ENCODE measurements around the gene PPP1R37.

GRCh38 chr19:45107621-45108150 lies 14.7 kb downstream of the PPP1R37 start:
- TF ChIP-seq CTCF (IDR thresholded peaks at IDR 0.05), result no peak
- TF ChIP-seq POLR2A (IDR thresholded peaks at IDR 0.05), result no peak

All from tibial nerve (tissue), 3 donors.